Brain microvascular endothelial cell (primary cell): Measurements from ENCODE around the gene NRXN2.

Experiments used
- DNase-seq: peaks from one replicate; pipeline ENCODE4 v3.0.0-alpha.2; 2020
- H3K27ac ChIP-seq: fragments of 250-450 bp; sonication (Bioruptor Pico); 2 replicates; pipeline ENCODE4 v1.5.1; 2020; ENCODE audit warnings: mild to moderate bottlenecking, moderate library complexity
- H3K27me3 ChIP-seq: fragments of 250-450 bp; sonication (Bioruptor Pico); replicated peaks from 2 replicates; pipeline ENCODE4 v1.5.1; 2020; ENCODE audit warnings: mild to moderate bottlenecking
- H3K36me3 ChIP-seq: fragments of 250-450 bp; sonication (Bioruptor Pico); replicated peaks from 2 replicates; pipeline ENCODE4 v1.5.1; 2020; ENCODE audit warnings: mild to moderate bottlenecking
- H3K4me3 ChIP-seq: 2 replicates; pipeline ENCODE4 v1.5.1; 2011; ENCODE audit warnings: low read depth, mild to moderate bottlenecking, control low read depth, low read length, moderate library complexity
- CTCF ChIP-seq: IDR thresholded peaks from 2 replicates; pipeline ENCODE4 v1.5.1; 2011; ENCODE audit warnings: low read depth, mild to moderate bottlenecking, moderate library complexity, low read length, control low read depth, inconsistent platforms; ENCODE audit errors: missing control alignments
- in situ Hi-C: cut with HindIII; loops from 2 replicates; pipeline ENCODE4 v1.10.0; 2017; ENCODE audit warnings: low sequenced_read_pairs, low pct_ligation_motif_present

Gene NRXN2

GRCh38 chr11:64559351-64560138, 163.5 kb downstream of the NRXN2 start:
- Histone ChIP-seq H3K4me3 (no peak overlapping the region), H3K36me3 (no peaks in the 10 kb centered on the region), H3K27me3 (no peaks in the 10 kb centered on the region), H3K27ac (no peak overlapping the region)
- in situ Hi-C loops = no loop called here
- TF ChIP-seq CTCF = no peak
- DNase-seq = no peak

- H3K27ac ChIP-seq = no peak overlapping the region
- no peak overlapping the region for H3K4me3 ChIP-seq
- no peaks in the 10 kb centered on the region for H3K27me3 ChIP-seq
- H3K36me3 ChIP-seq = no peaks in the 10 kb centered on the region
- in situ Hi-C loops = no loop called here
- no peak for TF ChIP-seq CTCF
- DNase-seq = no peak
Observed at GRCh38 chr11:64558869-64559268, 164.1 kb downstream of the NRXN2 start.

- Histone ChIP-seq H3K4me3 (no peak overlapping the region), H3K36me3 (no peaks in the 10 kb centered on the region), H3K27ac (no peak overlapping the region), H3K27me3 (no peaks in the 10 kb centered on the region)
- no peak for TF ChIP-seq CTCF
- in situ Hi-C loops = no loop called here
- no peak for DNase-seq
Observed at GRCh38 chr11:64558065-64558745, 164.8 kb downstream of the NRXN2 start.

- H3K27ac ChIP-seq = no peak overlapping the region
- DNase-seq = no peak
- no peak overlapping the region for H3K4me3 ChIP-seq
- no peaks in the 10 kb centered on the region for H3K36me3 ChIP-seq
- no peak for TF ChIP-seq CTCF
- in situ Hi-C loops = no loop called here
- H3K27me3 ChIP-seq = no peaks in the 10 kb centered on the region
Observed at GRCh38 chr11:64556721-64557250, 166.2 kb downstream of the NRXN2 start.
